Pancreas (tissue), 10 donors: ENCODE data around the gene C1orf105. TPM values are rescaled to one million over a fixed set of nuclear protein-coding genes. Genes with fewer than 3 reads are reported as not detected.

Experiments used
- ATAC-seq, 4 donors: fragments of 200-7000 bp; cut with Tn5 transposase; one replicate each; pipeline versions ENCODE4 v1.8.0 to v1.9.1; 2020; ENCODE audit warnings: mild to moderate bottlenecking in 4 of 4, moderate library complexity in 4 of 4
- DNase-seq, 6 donors: peaks; one replicate each; pipeline ENCODE4 v3.0.0-alpha.2; 2020
- FAIRE-seq: peaks from 2 replicates; lab custom pipeline; 2012; peaks lifted over from hg19 to GRCh38; lab: Jason Lieb, UNC
- H3K27ac ChIP-seq, 4 donors: fragments of 200-600 bp; sonication (generic); 1 replicate in 3 of 4; 2 replicates in 1 of 4; pipeline versions ENCODE4 v1.5.0 to v1.8.0; 2020
- H3K27me3 ChIP-seq, 4 donors: fragments of 200-600 bp; one replicate each; pipeline ENCODE4 v1.8.0; 2021
- H3K36me3 ChIP-seq, 3 donors: fragments of 200-600 bp; sonication (generic) in 1 of 3; one replicate each; pipeline versions ENCODE4 v1.5.0 to v1.8.0; 2020 to 2021
- H3K4me1 ChIP-seq, 3 donors: fragments of 200-600 bp; one replicate each; pipeline ENCODE4 v1.8.0; 2021
- H3K4me3 ChIP-seq, 4 donors: fragments of 200-600 bp; sonication (generic) in 2 of 4; one replicate each; pipeline versions ENCODE4 v1.5.0 to v1.8.0; 2020 to 2021
- H3K9me3 ChIP-seq, 4 donors: fragments of 200-600 bp; one replicate each; pipeline ENCODE4 v1.8.0; 2021
- WGBS, 2 donors: extraction: QIAGEN DNeasy Blood & Tissue Kit; methylation state at CpG; one replicate each; pipeline ENCODE4 v1.1.7; 2013; 5-methylcytosine and 5-hydroxymethylcytosine counted together
- intact Hi-C, 3 donors: fragments of 100-400 bp; cut with DNase I; formaldehyde crosslinking; loops; one replicate each; pipeline versions ENCODE4 v1.11.1 to v1.14.2; 2022
- polyA plus RNA-seq, 2 donors: library from polyadenylated mRNA; stranded (reverse); fragments of 200-250 nt; gene quantifications; one replicate each; pipeline ENCODE4 v1.2.3, GENCODE V29; 2013
- total RNA-seq, 6 donors: library from RNA; stranded (reverse); fragmentation: NEBNext Ultra II Directional in 4 of 6; extraction: Animal tissue kit (Norgen Biotek cat#: 25700) in 4 of 6; gene quantifications; one replicate each; pipeline versions ENCODE4 v1.2.1 to v1.2.4, GENCODE V29; 2021 to 2023
- TF ChIP-seq, protein P1 (sequence below), 4 donors: fragments of 200-600 bp; sonication (generic) in 3 of 4; IDR thresholded peaks; one replicate each; pipeline versions ENCODE4 v1.5.0 to v1.8.0; 2021; ENCODE audit warnings: antibody characterized with exemption in 4 of 4
- donor health status: healthy with polysubstance abuse.
- donor health status: DM: no; HTN: no; CAD: no; lungs with moderate emphysema.
- donor health status: DM: no; HTN: no; CAD: no.
- donor health status: control.
- donor health status: control.
- donor health status: Bipolar disorder and iron deficiency.
- donor health status: DM: yes; HTN: yes; CAD: no.
- donor health status: DM: no; HTN: no; CAD: no.
- donor health status: DM: no; HTN: no; CAD: no.
- donor health status: DM: yes; HTN: yes; CAD: no.

Gene C1orf105
- total and polyA plus RNA-seq, 8 donors: not detected

GRCh38 chr1:172382990-172383389, 37.5 kb upstream of the C1orf105 start:
- ATAC-seq: no peak
- FAIRE-seq: no peak
- H3K9me3 ChIP-seq: no peaks in the 10 kb centered on the region

DNA sequence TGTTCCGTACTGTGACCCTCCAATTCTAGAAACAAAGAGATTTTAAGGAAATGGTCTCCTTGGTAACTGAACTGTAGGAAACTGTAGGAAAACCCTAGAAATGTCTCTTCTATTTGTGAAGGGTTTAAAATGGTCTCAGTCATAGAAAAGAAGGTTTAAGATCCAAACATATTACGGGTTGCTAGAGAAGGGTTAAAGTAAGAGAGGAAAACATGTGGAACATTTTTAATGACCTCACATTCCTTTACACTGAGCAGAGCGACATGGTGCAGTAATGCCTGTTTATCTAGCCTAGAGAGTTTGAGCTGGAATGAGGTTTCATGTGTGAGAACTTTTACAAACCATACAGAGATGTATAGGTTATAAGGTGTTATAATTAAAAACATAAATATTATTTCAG, 36.9 kb upstream of the C1orf105 start:
- no peak overlapping the region for H3K4me3 ChIP-seq
- ATAC-seq: peak in 1 of 4 donors; percentile 57
- intact Hi-C loops: no loop called here
- TF ChIP-seq, protein P1, sequence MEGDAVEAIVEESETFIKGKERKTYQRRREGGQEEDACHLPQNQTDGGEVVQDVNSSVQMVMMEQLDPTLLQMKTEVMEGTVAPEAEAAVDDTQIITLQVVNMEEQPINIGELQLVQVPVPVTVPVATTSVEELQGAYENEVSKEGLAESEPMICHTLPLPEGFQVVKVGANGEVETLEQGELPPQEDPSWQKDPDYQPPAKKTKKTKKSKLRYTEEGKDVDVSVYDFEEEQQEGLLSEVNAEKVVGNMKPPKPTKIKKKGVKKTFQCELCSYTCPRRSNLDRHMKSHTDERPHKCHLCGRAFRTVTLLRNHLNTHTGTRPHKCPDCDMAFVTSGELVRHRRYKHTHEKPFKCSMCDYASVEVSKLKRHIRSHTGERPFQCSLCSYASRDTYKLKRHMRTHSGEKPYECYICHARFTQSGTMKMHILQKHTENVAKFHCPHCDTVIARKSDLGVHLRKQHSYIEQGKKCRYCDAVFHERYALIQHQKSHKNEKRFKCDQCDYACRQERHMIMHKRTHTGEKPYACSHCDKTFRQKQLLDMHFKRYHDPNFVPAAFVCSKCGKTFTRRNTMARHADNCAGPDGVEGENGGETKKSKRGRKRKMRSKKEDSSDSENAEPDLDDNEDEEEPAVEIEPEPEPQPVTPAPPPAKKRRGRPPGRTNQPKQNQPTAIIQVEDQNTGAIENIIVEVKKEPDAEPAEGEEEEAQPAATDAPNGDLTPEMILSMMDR (IDR thresholded peaks at IDR 0.05): no peak
- no peak overlapping the region for H3K27ac ChIP-seq
- peaks cover 0 to 3% (median 0%) of the 10 kb centered on the region in 3 donors for H3K4me1 ChIP-seq
- no peak for FAIRE-seq
- 65 to 74% methylated on average over 3 of the region's 3 CpGs for whole genome bisulfite sequencing, 2 donors
- H3K36me3 ChIP-seq: no peaks in the 10 kb centered on the region
- no peak for DNase-seq
- H3K9me3 ChIP-seq: no peaks in the 10 kb centered on the region
- H3K27me3 ChIP-seq: no peaks in the 10 kb centered on the region

More at GRCh38 chr1:172382990-172383389, 37.5 kb upstream of the C1orf105 start:
- DNase-seq: no peak
- Histone ChIP-seq H3K4me3 (no peak overlapping the region), H3K27ac (no peak overlapping the region), H3K27me3 (no peaks in the 10 kb centered on the region), H3K36me3 (no peaks in the 10 kb centered on the region), H3K4me1 (peaks cover 0 to 3% (median 0%) of the 10 kb centered on the region in 3 donors)
- 88 to 90% methylated on average over 4 of the region's 4 CpGs for WGBS, 2 donors
- intact Hi-C loops: no loop called here
- TF ChIP-seq, protein P1 (IDR thresholded peaks at IDR 0.05): no peak

DNA sequence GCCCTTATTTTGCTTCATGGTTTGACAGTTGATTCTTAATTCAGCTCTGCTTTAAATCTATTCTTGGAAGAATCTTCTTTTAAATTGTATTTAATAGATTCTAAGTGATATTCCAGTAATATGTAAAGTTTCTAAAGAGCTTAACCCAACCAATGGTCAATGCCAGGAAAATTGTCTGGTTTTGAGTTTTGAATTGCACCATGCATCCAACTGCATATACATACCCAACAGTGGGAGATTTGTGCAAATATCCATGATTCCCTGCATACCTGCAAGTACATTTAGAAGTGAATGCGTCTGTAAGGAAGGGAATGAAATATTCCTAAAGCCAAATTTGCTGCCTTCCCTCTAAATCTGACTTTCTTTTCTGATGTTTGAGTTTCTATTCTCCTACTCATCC, 35.8 kb upstream of the C1orf105 start:
- 78 to 83% methylated on average over 1 of the region's 1 CpG for WGBS, 2 donors
- Histone ChIP-seq H3K36me3 (no peaks in the 10 kb centered on the region), H3K4me1 (peaks cover 0 to 3% (median 0%) of the 10 kb centered on the region in 3 donors), H3K27ac (no peak overlapping the region), H3K9me3 (no peaks in the 10 kb centered on the region), H3K27me3 (no peaks in the 10 kb centered on the region), H3K4me3 (no peak overlapping the region)
- ATAC-seq (no peak), FAIRE-seq (no peak), DNase-seq (no peak)
- intact Hi-C loops: no loop called here
- TF ChIP-seq, protein P1 (IDR thresholded peaks at IDR 0.05): no peak

- ATAC-seq: no peak
- 94 to 98% methylated on average over 2 of the region's 2 CpGs for WGBS, 2 donors
- Histone ChIP-seq H3K27ac (no peak overlapping the region), H3K4me1 (peaks cover 0 to 3% (median 0%) of the 10 kb centered on the region in 3 donors), H3K36me3 (no peaks in the 10 kb centered on the region), H3K27me3 (no peaks in the 10 kb centered on the region), H3K9me3 (no peaks in the 10 kb centered on the region), H3K4me3 (no peak overlapping the region)
- intact Hi-C loops: no loop called here
- DNase-seq: no peak
- no peak for FAIRE-seq
- TF ChIP-seq, protein P1 (IDR thresholded peaks at IDR 0.05): no peak
These were observed 34.4 kb upstream of the C1orf105 start for GRCh38 chr1:172386046-172386445.

DNA sequence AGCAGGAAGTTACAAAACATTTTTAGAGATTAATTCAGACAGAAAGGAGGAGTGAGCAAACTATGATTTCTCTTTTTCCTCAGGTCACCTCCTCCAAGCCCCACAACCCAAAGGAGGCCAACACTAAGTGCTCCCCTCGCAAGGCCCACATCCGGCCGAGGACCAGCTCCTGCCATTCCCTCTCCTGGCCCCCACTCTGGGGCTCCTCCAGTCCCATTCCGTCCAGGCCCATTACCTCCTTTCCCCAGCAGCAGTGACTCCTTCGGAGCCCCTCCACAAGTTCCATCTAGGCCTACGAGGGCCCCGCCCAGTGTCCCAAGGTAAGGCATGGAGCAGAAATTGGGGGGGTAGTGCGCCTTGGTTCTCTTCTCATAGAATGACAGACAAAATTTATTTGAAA, 32.0 kb upstream of the C1orf105 start:
- Histone ChIP-seq H3K4me3 (no peak overlapping the region), H3K27me3 (no peaks in the 10 kb centered on the region), H3K36me3 (no peaks in the 10 kb centered on the region), H3K27ac (no peak overlapping the region), H3K9me3 (no peaks in the 10 kb centered on the region), H3K4me1 (no peaks in the 10 kb centered on the region)
- intact Hi-C loops: no loop called here
- no peak for ATAC-seq
- WGBS, 2 donors: 94 to 96% methylated on average over 8 of the region's 8 CpGs
- no peak for FAIRE-seq
- TF ChIP-seq, protein P1 (IDR thresholded peaks at IDR 0.05): no peak
- DNase-seq: no peak
